Transverse colon (tissue), 4 donors: ENCODE results near the gene SWT1. TPM values are rescaled to one million over a fixed set of nuclear protein-coding genes. Genes with fewer than 3 reads are reported as not detected.

Source experiments
- DNase-seq: peaks from one replicate; pipeline ENCODE4 v3.0.0-alpha.2; 2019
- H3K27ac ChIP-seq, 4 donors: fragments of 200-600 bp; sonication (generic); 2 replicates each; pipeline ENCODE4 v1.5.1; 2016 to 2018; ENCODE audit warnings: inconsistent platforms in 4 of 4
- H3K27me3 ChIP-seq: fragments of 200-600 bp; sonication (generic); 2 replicates; pipeline ENCODE4 v1.5.1; 2017; ENCODE audit warnings: inconsistent platforms
- H3K36me3 ChIP-seq, 4 donors: fragments of 200-600 bp; sonication (generic); 2 replicates each; pipeline ENCODE4 v1.5.1; 2017 to 2019; ENCODE audit warnings: inconsistent platforms in 4 of 4
- H3K4me1 ChIP-seq, 4 donors: fragments of 200-600 bp; sonication (generic); 2 replicates each; pipeline ENCODE4 v1.5.1; 2017 to 2020; ENCODE audit warnings: inconsistent platforms in 4 of 4
- H3K4me3 ChIP-seq, 4 donors: fragments of 200-600 bp; sonication (generic); 1 replicate in 1 of 4; 2 replicates in 3 of 4; pipeline versions ENCODE4 v1.5.1 to v1.6.1; 2017 to 2019; ENCODE audit warnings: inconsistent platforms in 4 of 4
- H3K9me3 ChIP-seq, 2 donors: fragments of 200-600 bp; sonication (generic); 2 replicates each; pipeline ENCODE4 v1.5.1; 2017 to 2019; ENCODE audit warnings: inconsistent platforms in 2 of 2
- CTCF ChIP-seq, 5 experiments: fragments of 200-600 bp in 3 of 5; fragments of 450-650 bp in 2 of 5; sonication (generic) in 3 of 5; IDR thresholded peaks; 1 replicate in 2 of 5; 2 replicates in 3 of 5; pipeline ENCODE4 v1.5.1; 2016 to 2017; ENCODE audit warnings: antibody characterized with exemption in 5 of 5, inconsistent platforms in 3 of 5, mild to moderate bottlenecking in 2 of 5, moderate library complexity in 1 of 5
- EP300 ChIP-seq: sonication (generic); formaldehyde crosslinking; IDR thresholded peaks from one replicate; pipeline ENCODE4 v1.6.1; 2017; ENCODE audit warnings: antibody characterized with exemption, low read depth
- POLR2A ChIP-seq: fragments of 450-650 bp; IDR thresholded peaks from one replicate; pipeline ENCODE4 v1.6.1; 2016; ENCODE audit warnings: antibody characterized with exemption, mild to moderate bottlenecking, moderate library complexity
- POLR2AphosphoS5 ChIP-seq, 3 donors: sonication (generic); formaldehyde crosslinking; IDR thresholded peaks; one replicate each; pipeline ENCODE4 v1.6.1; 2016; ENCODE audit warnings: antibody characterized with exemption in 3 of 3
- WGBS, 2 donors: methylation state at CpG; one replicate each; pipeline ENCODE4 v1.1.5; 2018; ENCODE audit warnings: low coverage in 1 of 2; 5-methylcytosine and 5-hydroxymethylcytosine counted together
- in situ Hi-C, 4 donors: fragments of 200-750 bp; cut with MboI; loops; one replicate each; pipeline versions ENCODE4 v1.15.0 to v1.15.1; 2017; ENCODE audit warnings: low sequenced_read_pairs in 3 of 4, low pct_ligation_motif_present in 1 of 4, low pct_unique_long_range_greater_than_20kb in 1 of 4
- intact Hi-C: fragments of 100-400 bp; cut with DNase I; formaldehyde crosslinking; loops from one replicate; pipeline ENCODE4 v1.15.1; 2023; ENCODE audit warnings: low total_unique reads
- total RNA-seq, 4 donors: library from RNA; depleted of rRNA; stranded (reverse); fragments of >200 nt; gene quantifications; one replicate each; pipeline ENCODE4 v1.1.0, GENCODE V29; 2016

SWT1 gene
- total RNA-seq, 4 donors from 2014 or later: 2.8 to 12.3 (median 10.1) TPM

- intact Hi-C loops (no loop called here), in situ Hi-C loops (loop anchor here in 1 of 4 donors (25.0 kb wide), 1 partner anchor 1193 kb away; no protein-coding TSS in a partner anchor)
- TF ChIP-seq POLR2A: no peak
- no peak for TF ChIP-seq EP300
- no peak for TF ChIP-seq POLR2AphosphoS5 (IDR thresholded peaks at IDR 0.05)
- TF ChIP-seq CTCF (IDR thresholded peaks at IDR 0.05): no peak
- Histone ChIP-seq H3K4me3 (no peak overlapping the region), H3K27ac (no peak overlapping the region), H3K27me3 (no peaks in the 10 kb centered on the region), H3K9me3 (no peaks in the 10 kb centered on the region), H3K36me3 (peaks cover 0 to 72% (median 9%) of the 10 kb centered on the region in 4 donors), H3K4me1 (no peaks in the 10 kb centered on the region)
- DNase-seq: no peak
Observed at GRCh38 chr1:185144233-185144632, 12.7 kb upstream of the SWT1 start.

GRCh38 chr1:185151215-185151614 is 5.8 kb upstream of the SWT1 start:
- 91 to 94% methylated on average over 5 of the region's 5 CpGs for WGBS, 2 donors
- TF ChIP-seq CTCF (IDR thresholded peaks at IDR 0.05) (no peak), POLR2AphosphoS5 (IDR thresholded peaks at IDR 0.05) (no peak), POLR2A (no peak), EP300 (no peak)

GRCh38 chr1:185152187-185152767 is 4.7 kb upstream of the SWT1 start:
- no peaks in the 10 kb centered on the region for H3K27me3 ChIP-seq
- TF ChIP-seq EP300: no peak
- TF ChIP-seq CTCF (IDR thresholded peaks at IDR 0.05): no peak
- TF ChIP-seq POLR2A: no peak
- no peak for TF ChIP-seq POLR2AphosphoS5 (IDR thresholded peaks at IDR 0.05)
- intact Hi-C loops (no loop called here), in situ Hi-C loops (loop anchor here (10.0 to 25.0 kb wide), 3 partner anchors 163 to 365 kb away; partner anchors contain the start of gene IVNS1ABP (in 1 of the 4))
- DNase-seq: no peak
- no peak overlapping the region for H3K4me3 ChIP-seq
- H3K4me1 ChIP-seq: peaks cover 6 to 20% (median 14%) of the 10 kb centered on the region in 4 donors
- peaks cover 0 to 28% (median 9%) of the 10 kb centered on the region in 4 donors for H3K36me3 ChIP-seq
- no peaks in the 10 kb centered on the region for H3K9me3 ChIP-seq
- H3K27ac ChIP-seq: no peak overlapping the region
- WGBS, 2 donors: 62 to 66% methylated on average over 3 of the region's 3 CpGs

More at GRCh38 chr1:185151215-185151614, 5.8 kb upstream of the SWT1 start:
- Histone ChIP-seq H3K27me3 (no peaks in the 10 kb centered on the region), H3K9me3 (no peaks in the 10 kb centered on the region), H3K36me3 (peaks cover 0 to 37% (median 12%) of the 10 kb centered on the region in 4 donors), H3K27ac (no peak overlapping the region), H3K4me3 (no peak overlapping the region), H3K4me1 (peaks cover 6 to 20% (median 14%) of the 10 kb centered on the region in 4 donors)
- intact Hi-C loops: no loop called here
- in situ Hi-C loops: loop anchor here (10.0 to 25.0 kb wide), 3 partner anchors 164 to 364 kb away; partner anchors contain the start of gene IVNS1ABP (in 1 of the 4)
- no peak for DNase-seq

GRCh38 chr1:185154912-185155513 is 2.0 kb upstream of the SWT1 start:
- TF ChIP-seq EP300 (no peak), CTCF (IDR thresholded peaks at IDR 0.05) (no peak), POLR2AphosphoS5 (IDR thresholded peaks at IDR 0.05) (no peak), POLR2A (no peak)
- Histone ChIP-seq H3K4me3 (peak overlapping the region in 1 of 4 donors; percentile 8), H3K27me3 (no peaks in the 10 kb centered on the region), H3K4me1 (peaks cover 6 to 30% (median 18%) of the 10 kb centered on the region in 4 donors), H3K27ac (peak overlapping the region in 3 of 4 donors; percentile 97 to 100 (median 98)), H3K36me3 (peaks cover 0 to 3% (median 1%) of the 10 kb centered on the region in 4 donors), H3K9me3 (no peaks in the 10 kb centered on the region)
- intact Hi-C loops: no loop called here
- in situ Hi-C loops: loop anchor here (10.0 to 25.0 kb wide), 3 partner anchors 160 to 368 kb away; partner anchors contain the start of gene IVNS1ABP (in 1 of the 4)
- WGBS, 2 donors: 22 to 34% methylated on average over 2 of the region's 2 CpGs
- no peak for DNase-seq
